ENCODE data around the gene ZNF662.

GRCh38 chr3:42960282-42960681 lies 54.3 kb downstream of the ZNF662 start:
- TF ChIP-seq, protein P1, sequence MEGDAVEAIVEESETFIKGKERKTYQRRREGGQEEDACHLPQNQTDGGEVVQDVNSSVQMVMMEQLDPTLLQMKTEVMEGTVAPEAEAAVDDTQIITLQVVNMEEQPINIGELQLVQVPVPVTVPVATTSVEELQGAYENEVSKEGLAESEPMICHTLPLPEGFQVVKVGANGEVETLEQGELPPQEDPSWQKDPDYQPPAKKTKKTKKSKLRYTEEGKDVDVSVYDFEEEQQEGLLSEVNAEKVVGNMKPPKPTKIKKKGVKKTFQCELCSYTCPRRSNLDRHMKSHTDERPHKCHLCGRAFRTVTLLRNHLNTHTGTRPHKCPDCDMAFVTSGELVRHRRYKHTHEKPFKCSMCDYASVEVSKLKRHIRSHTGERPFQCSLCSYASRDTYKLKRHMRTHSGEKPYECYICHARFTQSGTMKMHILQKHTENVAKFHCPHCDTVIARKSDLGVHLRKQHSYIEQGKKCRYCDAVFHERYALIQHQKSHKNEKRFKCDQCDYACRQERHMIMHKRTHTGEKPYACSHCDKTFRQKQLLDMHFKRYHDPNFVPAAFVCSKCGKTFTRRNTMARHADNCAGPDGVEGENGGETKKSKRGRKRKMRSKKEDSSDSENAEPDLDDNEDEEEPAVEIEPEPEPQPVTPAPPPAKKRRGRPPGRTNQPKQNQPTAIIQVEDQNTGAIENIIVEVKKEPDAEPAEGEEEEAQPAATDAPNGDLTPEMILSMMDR (IDR thresholded peaks at IDR 0.05): no peak
- TF ChIP-seq POLR2A (IDR thresholded peaks at IDR 0.05): no peak

Data from testis (tissue), 2 donors.